Central memory CD4-positive, alpha-beta T cell (primary cell): ENCODE data around the gene SHISA6.

ENCODE experiments used
- DNase-seq: peaks from one replicate; pipeline ENCODE4 v3.0.0; 2022
- total RNA-seq, 3 experiments: gene quantifications; one replicate each; lab custom pipeline; 2026; lab: John Stamatoyannopoulos, UW

SHISA6 gene
- total RNA-seq, result 0 reads per million in 3 experiments

GRCh38 chr17:11240841-11241610 is at the start of gene SHISA6:
Gene SHISA6 (plus strand): TSS chr17:11241213.
- DNase-seq, result no peak

DNA sequence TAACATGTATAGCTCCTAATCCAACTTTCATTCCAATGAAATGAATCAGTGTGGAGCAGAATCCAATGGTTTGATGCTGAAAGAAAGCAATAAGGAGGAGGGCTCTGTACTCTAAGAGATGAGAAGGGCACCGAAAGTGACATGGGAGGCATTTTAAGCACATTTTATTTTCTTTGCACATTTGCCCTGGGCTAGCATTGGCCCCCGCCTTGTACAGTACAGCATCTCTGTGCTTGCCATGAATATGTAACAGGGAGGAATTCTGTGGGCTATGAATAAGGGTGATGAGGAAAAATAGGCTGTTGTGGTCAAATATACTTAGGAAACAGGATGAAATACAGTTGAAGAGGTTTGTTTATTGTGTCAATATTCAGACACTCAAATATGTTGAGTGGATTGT is 45.2 kb upstream of the SHISA6 start:
- DNase-seq, result no peak

- no peak for DNase-seq
Observed at GRCh38 chr17:11204991-11205390, 36.0 kb upstream of the SHISA6 start.

DNA sequence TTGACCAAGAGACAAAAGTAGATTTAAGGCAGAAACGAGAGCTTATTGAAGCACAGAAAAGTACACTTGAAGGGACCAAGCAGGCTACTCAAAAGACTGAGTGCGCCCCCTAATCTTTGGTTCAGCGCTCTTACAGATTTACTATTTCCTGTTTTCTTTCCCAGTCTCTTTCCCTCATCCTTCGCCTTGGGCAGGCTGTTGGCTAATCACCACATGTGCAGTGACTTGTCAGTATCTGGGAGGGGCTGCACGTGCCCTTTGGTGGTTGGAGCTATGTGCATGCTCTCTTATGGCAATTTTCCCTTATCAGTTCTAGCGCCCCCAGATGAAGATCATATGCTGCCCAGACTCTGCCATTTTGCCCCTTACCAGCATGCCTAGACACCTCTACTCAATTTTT is 35.4 kb upstream of the SHISA6 start:
- DNase-seq, result no peak

GRCh38 chr17:11209906-11210305 is 31.1 kb upstream of the SHISA6 start:
- DNase-seq, result no peak

DNA sequence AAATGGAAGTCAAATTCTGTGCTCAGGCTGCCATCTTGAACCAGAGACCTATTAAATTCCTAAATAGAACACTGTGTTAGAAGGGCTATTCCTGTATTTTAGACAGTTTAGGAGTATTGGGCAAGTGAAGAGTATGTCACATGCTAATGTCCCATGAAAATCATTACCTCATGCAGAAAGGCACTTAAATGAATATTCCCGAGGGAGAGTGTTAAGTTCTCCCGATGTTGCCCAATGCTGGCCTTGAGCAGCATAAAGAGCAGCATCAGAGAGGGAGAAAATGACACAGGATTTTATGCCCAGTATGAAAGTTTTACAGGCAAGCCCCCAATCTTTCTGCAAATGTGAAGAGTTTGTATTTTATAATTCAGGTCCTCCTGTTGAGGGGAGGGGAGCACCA is 28.2 kb upstream of the SHISA6 start:
- no peak for DNase-seq

- no peak for DNase-seq
Observed at GRCh38 chr17:11216976-11217375, 24.0 kb upstream of the SHISA6 start.

GRCh38 chr17:11221196-11221595 is 19.8 kb upstream of the SHISA6 start:
- no peak for DNase-seq

DNA sequence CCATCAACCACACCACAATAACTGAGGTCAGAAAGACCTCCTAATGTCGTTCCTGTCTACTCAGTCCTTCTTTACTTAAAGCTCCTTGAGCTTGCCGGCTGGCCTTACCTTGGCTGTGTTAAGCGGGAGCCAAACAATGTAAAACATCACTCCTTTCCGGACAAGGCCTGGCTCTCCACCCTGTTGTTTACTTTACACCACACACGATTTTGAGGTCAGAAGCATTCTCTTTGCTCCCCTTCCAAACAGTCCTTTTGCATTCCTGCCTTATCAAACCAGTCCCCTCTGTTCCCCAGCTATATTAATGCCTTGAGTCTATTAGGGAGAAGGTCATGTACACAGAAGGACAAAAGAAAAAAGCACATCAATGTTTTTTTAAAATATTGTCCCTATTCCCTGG is 19.3 kb upstream of the SHISA6 start:
- DNase-seq, result no peak

- no peak for DNase-seq
Observed at GRCh38 chr17:11238705-11239104, 2.3 kb upstream of the SHISA6 start.

DNA sequence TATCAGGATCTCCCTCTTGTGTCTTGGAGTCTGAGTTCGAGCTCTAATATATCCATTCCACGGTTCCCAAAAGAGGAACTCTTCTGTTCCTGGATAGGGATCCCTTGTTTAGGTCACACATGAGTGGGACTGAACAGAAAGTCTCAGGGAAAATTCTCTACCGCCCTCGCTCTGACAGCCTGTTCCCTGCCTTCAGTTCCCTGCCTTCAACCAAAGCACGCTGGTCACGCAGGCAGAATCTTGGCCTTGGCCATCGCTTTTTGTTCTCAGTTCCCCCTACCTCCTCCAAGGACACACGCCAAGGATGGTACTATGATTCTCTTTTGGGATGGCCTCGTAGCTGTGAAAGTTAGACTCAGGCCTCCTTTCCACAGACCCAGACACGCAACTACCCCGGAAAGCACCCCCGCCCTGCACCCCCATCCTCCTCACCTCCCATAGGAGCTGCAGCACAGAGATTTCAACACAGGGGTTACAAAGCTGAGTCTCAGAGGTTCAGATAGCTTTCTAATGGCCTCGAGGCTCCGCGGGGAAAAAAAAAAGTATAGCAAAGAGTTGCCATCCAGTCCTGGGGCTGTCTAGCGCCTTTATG is 1.5 kb upstream of the SHISA6 start:
- no peak for DNase-seq

DNA sequence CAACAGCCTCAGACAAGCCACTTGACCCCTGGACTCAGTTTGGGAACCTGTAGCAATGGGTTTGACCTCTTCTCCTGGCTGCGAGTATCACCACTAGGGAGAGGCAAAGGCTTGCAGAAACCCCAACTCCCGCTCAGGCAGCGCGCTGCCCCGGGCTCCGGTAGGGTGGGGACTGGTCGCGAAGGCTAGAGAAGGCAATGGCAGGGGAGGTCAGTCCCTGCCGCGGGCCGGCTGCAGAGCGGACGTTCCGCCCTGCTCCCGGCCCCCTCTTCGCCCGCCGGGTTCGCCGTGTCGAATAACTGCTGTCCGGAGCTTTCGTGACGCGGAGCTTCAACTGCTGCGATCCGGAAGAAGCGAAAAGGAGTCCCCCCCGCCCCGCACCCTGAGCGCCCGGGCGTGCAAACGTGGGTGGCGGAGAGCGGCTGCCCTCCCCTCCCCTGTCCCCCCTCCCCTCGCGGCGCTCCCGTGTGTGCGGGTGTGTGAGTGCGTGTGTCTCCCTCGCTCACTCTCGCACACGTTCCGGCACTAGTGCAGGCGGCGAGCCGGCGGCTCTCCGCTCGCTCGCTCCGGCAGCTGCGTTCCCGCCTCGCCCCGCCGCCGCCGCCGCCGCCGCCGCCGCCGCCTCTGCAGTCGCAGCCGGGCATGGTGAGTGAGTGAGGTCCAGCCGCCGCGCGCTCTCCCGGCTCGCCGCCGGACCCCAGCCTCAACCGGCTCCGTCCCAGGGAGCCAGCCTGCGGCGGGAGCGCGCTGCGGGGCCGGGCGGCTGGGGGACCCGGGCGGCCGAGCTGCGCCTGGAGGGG is 772 bp upstream of the SHISA6 start:
- DNase-seq, result no peak

DNA sequence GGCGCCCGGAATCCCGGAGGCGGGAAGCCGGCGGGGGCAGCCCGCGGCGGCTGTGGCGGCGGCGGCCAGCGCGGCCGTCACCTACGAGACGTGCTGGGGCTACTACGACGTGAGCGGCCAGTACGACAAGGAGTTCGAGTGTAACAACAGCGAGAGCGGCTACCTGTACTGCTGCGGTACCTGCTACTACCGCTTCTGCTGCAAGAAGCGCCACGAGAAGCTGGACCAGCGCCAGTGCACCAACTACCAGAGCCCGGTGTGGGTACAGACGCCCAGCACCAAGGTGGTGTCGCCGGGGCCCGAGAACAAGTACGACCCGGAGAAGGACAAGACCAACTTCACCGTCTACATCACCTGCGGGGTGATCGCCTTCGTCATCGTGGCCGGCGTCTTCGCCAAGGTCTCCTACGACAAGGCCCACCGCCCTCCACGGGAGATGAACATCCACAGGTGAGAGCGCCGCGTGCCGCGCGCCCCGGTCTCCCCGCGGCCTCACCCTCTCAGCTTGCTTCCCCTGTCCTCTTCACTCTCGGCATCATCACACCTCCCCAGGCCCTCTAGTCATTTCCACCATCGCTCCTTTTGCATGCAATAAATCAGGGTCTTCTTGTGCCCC is 706 bp downstream of the SHISA6 start:
- DNase-seq, result no peak

DNA sequence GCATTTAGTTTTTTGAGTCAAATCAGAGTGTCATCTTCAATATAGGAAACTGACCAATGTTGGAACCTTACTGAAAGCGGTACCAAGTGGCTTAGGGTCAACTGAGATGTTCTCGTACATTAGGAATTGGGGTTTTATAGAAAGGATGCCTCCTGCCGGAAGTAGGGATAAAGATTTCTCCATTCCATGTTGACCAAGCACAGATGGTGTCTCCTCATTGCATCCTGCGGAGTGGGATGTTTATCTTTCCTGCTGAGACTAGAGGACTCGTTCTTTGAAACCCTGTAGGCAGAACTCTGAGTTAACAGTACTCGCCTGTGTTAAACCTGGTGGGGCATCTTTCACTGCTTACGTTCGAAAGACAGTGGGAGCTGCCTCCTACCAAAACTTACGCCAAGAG is 1.4 kb downstream of the SHISA6 start:
- no peak for DNase-seq

DNA sequence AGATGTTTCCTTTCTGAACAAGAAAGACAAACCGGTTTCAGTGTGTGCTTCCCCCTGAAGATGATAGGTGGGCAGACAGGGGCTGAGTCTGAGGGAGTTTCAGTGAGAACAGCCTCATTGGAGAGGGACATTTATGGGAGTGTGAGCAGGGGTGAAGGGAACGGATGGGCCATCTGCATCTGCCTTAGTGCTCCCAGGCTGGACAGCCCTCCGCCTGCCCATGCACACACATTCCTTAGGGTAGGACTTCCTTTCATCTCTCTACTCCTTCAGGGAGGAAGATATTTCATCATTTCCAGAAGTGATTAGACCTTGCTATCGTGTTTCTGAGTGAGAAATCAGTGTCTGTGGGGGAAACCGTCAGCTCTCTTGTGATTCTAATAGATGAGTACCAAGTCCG is 3.8 kb downstream of the SHISA6 start:
- DNase-seq, result no peak

- DNase-seq, result no peak
Observed at GRCh38 chr17:11245187-11245586, 4.2 kb downstream of the SHISA6 start.

DNA sequence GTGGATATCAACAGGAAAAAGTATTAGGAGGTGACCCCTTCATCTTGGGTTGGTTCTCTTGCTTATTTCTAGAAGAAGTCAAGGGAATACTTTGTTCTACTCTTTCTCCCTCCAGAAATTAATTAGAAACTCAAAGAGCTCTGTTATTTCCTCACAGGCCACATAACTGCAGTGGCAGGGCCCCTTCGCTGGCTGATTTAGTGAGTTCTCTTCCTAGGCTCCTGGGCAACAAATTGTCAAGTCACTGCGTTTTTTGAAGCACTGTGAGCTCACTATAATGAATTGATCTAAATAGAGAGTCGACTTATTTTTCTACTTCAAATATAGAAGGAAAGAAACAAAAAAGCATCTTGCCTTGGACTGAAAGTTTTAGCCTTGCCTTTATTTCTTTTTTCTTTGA is 4.8 kb downstream of the SHISA6 start:
- no peak for DNase-seq

- DNase-seq, result no peak
Observed at GRCh38 chr17:11250161-11250560, 9.1 kb downstream of the SHISA6 start.

GRCh38 chr17:11251561-11252107 is 10.6 kb downstream of the SHISA6 start:
- DNase-seq, result no peak

DNA sequence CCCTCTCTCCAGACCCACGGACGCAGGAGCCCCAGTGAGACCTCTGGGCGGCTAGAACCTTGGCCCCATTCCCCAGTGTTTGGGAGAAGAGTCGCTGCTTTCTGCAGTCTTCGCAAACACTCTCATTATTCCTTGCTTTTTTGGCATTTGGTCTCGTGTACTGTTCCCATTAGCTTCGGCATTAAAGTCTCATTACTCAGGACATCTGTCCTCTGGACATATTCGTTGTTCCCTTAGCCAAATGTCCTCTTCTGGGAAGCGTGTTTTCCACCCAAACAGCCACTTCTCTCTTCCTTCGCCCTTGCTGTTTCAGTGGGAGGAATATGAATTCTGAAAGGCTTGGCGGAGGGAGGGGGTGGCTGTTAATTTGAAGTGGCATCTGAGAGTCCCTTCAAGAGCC is 11.1 kb downstream of the SHISA6 start:
- DNase-seq, result no peak

DNA sequence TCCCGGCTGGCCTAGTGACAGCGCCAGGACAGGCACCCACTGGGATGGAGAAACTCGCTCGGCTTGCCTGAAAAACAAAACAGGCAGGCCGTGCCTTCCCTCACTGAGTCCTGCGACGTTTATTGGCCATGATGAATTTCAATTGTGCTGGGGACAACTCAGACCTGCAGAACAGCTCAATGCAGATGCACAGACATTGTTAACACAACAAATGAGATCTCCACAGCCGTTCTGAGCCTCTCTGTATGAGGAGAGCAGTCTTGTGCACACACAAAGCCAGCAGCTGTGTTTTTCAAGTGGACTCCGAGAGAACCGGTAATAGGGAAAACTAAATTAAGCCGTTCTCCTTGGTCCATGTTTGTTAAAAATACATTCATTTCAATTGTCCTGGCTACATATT is 15.9 kb downstream of the SHISA6 start:
- DNase-seq, result no peak

DNA sequence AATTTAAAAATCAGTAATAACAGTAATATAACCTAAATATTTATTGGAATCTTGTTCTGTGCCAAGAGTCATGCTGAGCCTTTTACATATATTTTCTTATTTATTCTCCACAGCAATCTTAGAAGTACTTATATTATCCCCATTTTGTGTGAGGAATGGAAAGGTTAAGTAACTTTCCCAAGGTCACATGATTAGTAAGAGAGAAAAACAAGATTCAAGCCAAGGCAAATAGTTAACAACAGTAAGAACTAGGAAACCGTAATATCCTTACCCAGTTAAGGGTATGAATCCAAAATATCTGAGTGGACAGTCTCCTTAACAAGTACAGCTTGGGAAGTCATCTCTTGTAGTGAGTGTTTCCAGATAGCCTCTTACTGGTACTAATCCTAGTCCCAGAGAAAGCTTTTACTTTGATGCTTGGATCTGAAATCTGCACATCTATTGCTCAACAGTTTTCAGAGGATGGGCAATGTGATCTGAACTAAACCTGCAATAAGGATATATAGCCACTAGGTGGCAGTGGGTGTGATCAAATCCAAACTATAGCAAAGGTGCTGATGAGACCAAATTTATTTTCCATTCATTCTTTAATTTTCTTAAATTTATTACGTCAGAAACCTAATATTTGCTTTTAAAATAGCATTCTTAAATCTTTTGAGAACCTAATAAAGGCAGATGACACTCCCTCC is 23.3 kb downstream of the SHISA6 start:
- DNase-seq, result no peak
